ENCODE data around the gene EPAS1.
A peak's percentile ranks its signal among the peaks of the same experiment; 100 is the strongest.

Gene EPAS1

GRCh38 chr2:46411245-46411641, 114.0 kb downstream of the EPAS1 start:
- DNase-seq, result no peak

GRCh38 chr2:46411985-46412384, 114.8 kb downstream of the EPAS1 start:
- no peak for DNase-seq

GRCh38 chr2:46413111-46413510, 115.9 kb downstream of the EPAS1 start:
- no peak for DNase-seq

GRCh38 chr2:46413631-46414030, 116.4 kb downstream of the EPAS1 start:
- no peak for DNase-seq

- no peak for DNase-seq
Observed at GRCh38 chr2:46414701-46415100, 117.5 kb downstream of the EPAS1 start.

GRCh38 chr2:46416280-46416679, 119.1 kb downstream of the EPAS1 start:
- DNase-seq, result no peak

- DNase-seq, result no peak
Observed at GRCh38 chr2:46416739-46417403, 119.7 kb downstream of the EPAS1 start.

GRCh38 chr2:46420945-46421344, 123.7 kb downstream of the EPAS1 start:
- no peak for DNase-seq

GRCh38 chr2:46421361-46421760, 124.2 kb downstream of the EPAS1 start:
- DNase-seq, result no peak

- no peak for DNase-seq
Observed at GRCh38 chr2:46422717-46423394, 125.6 kb downstream of the EPAS1 start.

GRCh38 chr2:46424937-46425336, 127.7 kb downstream of the EPAS1 start:
- no peak for DNase-seq

- no peak for DNase-seq
Observed at GRCh38 chr2:46428911-46429436, 131.8 kb downstream of the EPAS1 start.

- DNase-seq, result no peak
Observed at GRCh38 chr2:46430413-46430812, 133.2 kb downstream of the EPAS1 start.

- DNase-seq, result no peak
Observed at GRCh38 chr2:46430992-46431391, 133.8 kb downstream of the EPAS1 start.

- DNase-seq, result peak; percentile 28
Observed at GRCh38 chr2:46431481-46432235, 134.5 kb downstream of the EPAS1 start.

GRCh38 chr2:46434851-46435273, 137.7 kb downstream of the EPAS1 start:
- DNase-seq, result peak; percentile 61

GRCh38 chr2:46435353-46435752, 138.1 kb downstream of the EPAS1 start:
- no peak for DNase-seq

- DNase-seq, result peak; percentile 18
Observed at GRCh38 chr2:46435796-46436360, 138.7 kb downstream of the EPAS1 start.

Measured in fibroblast of skin of abdomen (primary cell).